Tibial nerve (tissue), 4 donors: Measurements from ENCODE around the gene STIM1.

ENCODE experiments used
- CTCF ChIP-seq, 5 experiments: fragments of 200-600 bp in 3 of 5; fragments of 450-650 bp in 2 of 5; sonication (generic) in 3 of 5; IDR thresholded peaks; one replicate each; pipeline ENCODE4 v1.5.1; 2016 to 2019; ENCODE audit warnings: antibody characterized with exemption in 5 of 5, mild to moderate bottlenecking in 3 of 5, moderate library complexity in 2 of 5
- EP300 ChIP-seq, 2 donors: sonication (generic); formaldehyde crosslinking; IDR thresholded peaks; one replicate each; pipeline ENCODE4 v1.6.1; 2017; ENCODE audit warnings: antibody characterized with exemption in 2 of 2, mild to moderate bottlenecking in 1 of 2
- POLR2A ChIP-seq, 2 donors: fragments of 450-650 bp; IDR thresholded peaks; one replicate each; pipeline ENCODE4 v1.6.1; 2017; ENCODE audit warnings: antibody characterized with exemption in 2 of 2, mild to moderate bottlenecking in 2 of 2, moderate library complexity in 2 of 2

- TF ChIP-seq POLR2A (IDR thresholded peaks at IDR 0.05): no peak
- no peak for TF ChIP-seq CTCF (IDR thresholded peaks at IDR 0.05)
- no peak for TF ChIP-seq EP300 (IDR thresholded peaks at IDR 0.05)
Measured at GRCh38 chr11:3992964-3993363, 137.5 kb downstream of the STIM1 start.
